ENCODE results near the gene PCDHGB7. TPM values are rescaled to one million over a fixed set of nuclear protein-coding genes. Genes with fewer than 3 reads are reported as not detected.

PCDHGB7 gene
- total RNA-seq, 1 experiment from 2014 or later, result 4.0 TPM

DNA sequence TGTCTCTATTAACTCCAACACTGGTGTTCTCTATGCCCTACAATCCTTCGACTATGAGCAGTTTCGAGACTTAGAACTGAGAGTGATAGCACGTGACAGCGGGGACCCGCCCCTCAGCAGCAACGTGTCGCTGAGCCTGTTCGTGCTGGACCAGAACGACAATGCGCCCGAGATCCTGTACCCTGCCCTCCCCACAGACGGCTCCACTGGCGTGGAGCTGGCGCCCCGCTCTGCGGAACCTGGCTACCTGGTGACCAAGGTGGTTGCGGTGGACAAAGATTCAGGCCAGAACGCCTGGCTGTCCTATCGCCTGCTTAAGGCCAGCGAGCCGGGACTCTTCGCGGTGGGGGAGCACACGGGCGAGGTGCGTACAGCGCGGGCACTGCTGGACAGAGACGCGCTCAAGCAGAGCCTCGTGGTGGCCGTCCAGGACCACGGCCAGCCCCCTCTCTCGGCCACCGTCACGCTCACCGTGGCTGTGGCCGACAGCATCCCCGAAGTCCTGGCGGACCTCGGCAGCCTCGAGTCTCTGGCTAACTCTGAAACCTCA is 5.3 kb downstream of the PCDHGB7 start:
- no peak overlapping the region for H3K27ac ChIP-seq (ENCODE audit: low read depth, low read length, poor library complexity, severe bottlenecking)
- H3K4me3 ChIP-seq (ENCODE audit: low read depth, low read length, poor library complexity, severe bottlenecking), result no peak overlapping the region
- ChIA-PET CTCF (interaction anchor here (3.1 kb wide), 1 partner anchor 141 kb away, joined by 15 read pairs; no protein-coding TSS in a partner anchor), POLR2A (ENCODE audit: low non-redundant PET) (no interaction called here)
- H3K36me3 ChIP-seq (ENCODE audit: insufficient read depth, low read length, poor library complexity, severe bottlenecking), result peaks cover 28% of the 10 kb centered on the region
- BruUV-seq (replicated peaks), result no TSS peak
- no peaks in the 10 kb centered on the region for H3K27me3 ChIP-seq (replicated peaks; ENCODE audit: insufficient read depth, low read depth, low read length, poor library complexity)
- H3K9me3 ChIP-seq (ENCODE audit: low read depth, low read length, poor library complexity, severe bottlenecking), result peaks cover 96% of the 10 kb centered on the region
- intact Hi-C loops (cut with micrococcal nuclease; ENCODE audit: unreplicated experiment), result no loop called here
- TF ChIP-seq EZH2 (IDR thresholded peaks at IDR 0.05; ENCODE audit: borderline replicate concordance, low read depth, low read length, poor library complexity, severe bottlenecking), result no peak
- TF ChIP-seq CTCF (conservative IDR thresholded peaks at IDR 0.05; ENCODE audit: low read depth, low read length), result no peak
- no peaks in the 10 kb centered on the region for H3K4me1 ChIP-seq (ENCODE audit: insufficient read depth, low read length, poor library complexity, severe bottlenecking)
- DNase-seq (ENCODE audit: low spot score), result no peak

- BruUV-seq (replicated peaks), result no TSS peak
- Histone ChIP-seq H3K36me3 (ENCODE audit: insufficient read depth, low read length, poor library complexity, severe bottlenecking) (peaks cover 61% of the 10 kb centered on the region), H3K4me3 (ENCODE audit: low read depth, low read length, poor library complexity, severe bottlenecking) (no peak overlapping the region), H3K27me3 (replicated peaks; ENCODE audit: insufficient read depth, low read depth, low read length, poor library complexity) (no peaks in the 10 kb centered on the region), H3K4me1 (ENCODE audit: insufficient read depth, low read length, poor library complexity, severe bottlenecking) (no peaks in the 10 kb centered on the region), H3K27ac (ENCODE audit: low read depth, low read length, poor library complexity, severe bottlenecking) (no peak overlapping the region), H3K9me3 (ENCODE audit: low read depth, low read length, poor library complexity, severe bottlenecking) (peaks cover 93% of the 10 kb centered on the region)
- intact Hi-C loops (cut with micrococcal nuclease; ENCODE audit: unreplicated experiment), result no loop called here
- CTCF ChIA-PET, result no interaction called here
- POLR2A ChIA-PET (ENCODE audit: low non-redundant PET), result no interaction called here
- TF ChIP-seq CTCF (conservative IDR thresholded peaks at IDR 0.05; ENCODE audit: low read depth, low read length), result no peak
- no peak for TF ChIP-seq EZH2 (IDR thresholded peaks at IDR 0.05; ENCODE audit: borderline replicate concordance, low read depth, low read length, poor library complexity, severe bottlenecking)
- no peak for DNase-seq (ENCODE audit: low spot score)
Measured at GRCh38 chr5:141427783-141428426, 10.4 kb downstream of the PCDHGB7 start.

- DNase-seq (ENCODE audit: low spot score), result peak; percentile 7
- POLR2A ChIA-PET (ENCODE audit: low non-redundant PET), result interaction anchor here (0.7 kb wide), 1 partner anchor 62 kb away, joined by 9 read pairs; no protein-coding TSS in a partner anchor
- Histone ChIP-seq H3K27me3 (replicated peaks; ENCODE audit: insufficient read depth, low read depth, low read length, poor library complexity) (no peaks in the 10 kb centered on the region), H3K9me3 (ENCODE audit: low read depth, low read length, poor library complexity, severe bottlenecking) (peaks cover 70% of the 10 kb centered on the region), H3K36me3 (ENCODE audit: insufficient read depth, low read length, poor library complexity, severe bottlenecking) (peaks cover 63% of the 10 kb centered on the region), H3K4me3 (ENCODE audit: low read depth, low read length, poor library complexity, severe bottlenecking) (no peak within 1 kb of the TSS), H3K27ac (ENCODE audit: low read depth, low read length, poor library complexity, severe bottlenecking) (no peak within 1 kb of the TSS), H3K4me1 (ENCODE audit: insufficient read depth, low read length, poor library complexity, severe bottlenecking) (no peaks in the 10 kb centered on the region)
- TF ChIP-seq CTCF (conservative IDR thresholded peaks at IDR 0.05; ENCODE audit: low read depth, low read length) (no peak), EZH2 (IDR thresholded peaks at IDR 0.05; ENCODE audit: borderline replicate concordance, low read depth, low read length, poor library complexity, severe bottlenecking) (no peak)
- CTCF ChIA-PET, result interaction anchor here (1.2 kb wide), 1 partner anchor 10 kb away, joined by 4 read pairs; the partner anchor contains the start of gene PCDHGA11
- no TSS peak for BruUV-seq (replicated peaks)
- intact Hi-C loops (cut with micrococcal nuclease; ENCODE audit: unreplicated experiment), result no loop called here
Measured at GRCh38 chr5:141430332-141431113, 13.0 kb downstream of the PCDHGB7 start, which contains the start of gene PCDHGA12. Gene PCDHGA12, plus strand, starts transcription at chr5:141430507. Its CDS starts 253 bp downstream, at chr5:141430760.

Measured in A673 (cell line).